ENCODE data around the gene IGF1R.
A peak's percentile ranks its signal among the peaks of the same experiment; 100 is the strongest.

The IGF1R gene

DNA sequence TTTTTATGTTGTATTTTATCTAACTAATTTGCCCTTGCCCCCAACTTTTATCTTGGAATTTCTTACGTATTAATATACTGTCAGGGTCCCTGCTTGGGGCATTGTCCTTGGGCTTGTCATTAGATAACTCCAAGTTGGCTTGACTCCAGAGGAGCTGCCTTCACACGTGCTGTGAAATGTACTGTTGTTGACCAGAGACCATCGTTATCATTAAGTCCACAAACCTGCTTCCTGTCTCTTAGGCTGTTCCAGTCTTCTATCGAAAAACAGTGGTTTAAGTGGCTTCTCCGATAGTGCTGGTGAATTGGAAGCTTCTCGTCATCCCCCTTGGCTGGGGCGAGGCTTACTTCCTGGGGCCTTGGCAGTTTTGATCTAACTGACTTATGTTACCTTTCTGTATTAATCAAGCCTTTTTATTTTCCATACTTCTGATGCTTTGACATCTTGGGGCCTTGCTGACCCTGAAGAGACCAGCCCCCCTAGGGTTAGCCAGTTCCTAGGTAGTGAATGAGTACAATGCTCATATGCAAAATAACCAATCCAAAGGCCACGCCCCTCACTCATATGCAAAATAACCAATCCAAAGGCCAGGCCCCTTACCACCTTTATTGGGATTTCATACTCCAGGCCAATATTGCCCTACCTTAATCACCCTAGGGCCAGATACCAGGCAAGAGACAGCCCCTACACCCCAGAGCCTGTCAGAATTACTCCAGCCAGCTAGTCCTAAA lies 164.5 kb downstream of the IGF1R start:
- TF ChIP-seq, protein P1, sequence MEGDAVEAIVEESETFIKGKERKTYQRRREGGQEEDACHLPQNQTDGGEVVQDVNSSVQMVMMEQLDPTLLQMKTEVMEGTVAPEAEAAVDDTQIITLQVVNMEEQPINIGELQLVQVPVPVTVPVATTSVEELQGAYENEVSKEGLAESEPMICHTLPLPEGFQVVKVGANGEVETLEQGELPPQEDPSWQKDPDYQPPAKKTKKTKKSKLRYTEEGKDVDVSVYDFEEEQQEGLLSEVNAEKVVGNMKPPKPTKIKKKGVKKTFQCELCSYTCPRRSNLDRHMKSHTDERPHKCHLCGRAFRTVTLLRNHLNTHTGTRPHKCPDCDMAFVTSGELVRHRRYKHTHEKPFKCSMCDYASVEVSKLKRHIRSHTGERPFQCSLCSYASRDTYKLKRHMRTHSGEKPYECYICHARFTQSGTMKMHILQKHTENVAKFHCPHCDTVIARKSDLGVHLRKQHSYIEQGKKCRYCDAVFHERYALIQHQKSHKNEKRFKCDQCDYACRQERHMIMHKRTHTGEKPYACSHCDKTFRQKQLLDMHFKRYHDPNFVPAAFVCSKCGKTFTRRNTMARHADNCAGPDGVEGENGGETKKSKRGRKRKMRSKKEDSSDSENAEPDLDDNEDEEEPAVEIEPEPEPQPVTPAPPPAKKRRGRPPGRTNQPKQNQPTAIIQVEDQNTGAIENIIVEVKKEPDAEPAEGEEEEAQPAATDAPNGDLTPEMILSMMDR (IDR thresholded peaks at IDR 0.05; ENCODE audit: low read depth, low read length): no peak
- no peaks in the 10 kb centered on the region for H3K9me3 ChIP-seq
- peaks cover 23% of the 10 kb centered on the region for H3K36me3 ChIP-seq
- no peak overlapping the region for H3K4me3 ChIP-seq (ENCODE audit: low read depth, low read length)
- DNase-seq: peak; percentile 36
- H3K4me1 ChIP-seq: peaks cover 6% of the 10 kb centered on the region
- no peaks in the 10 kb centered on the region for H3K27me3 ChIP-seq

GRCh38 chr15:98813951-98814350 lies 165.6 kb downstream of the IGF1R start:
- TF ChIP-seq, protein P1 (IDR thresholded peaks at IDR 0.05; ENCODE audit: low read depth, low read length): no peak
- H3K36me3 ChIP-seq: peaks cover 23% of the 10 kb centered on the region
- no peaks in the 10 kb centered on the region for H3K9me3 ChIP-seq
- DNase-seq: no peak
- H3K4me3 ChIP-seq (ENCODE audit: low read depth, low read length): no peak overlapping the region
- peaks cover 6% of the 10 kb centered on the region for H3K4me1 ChIP-seq
- H3K27me3 ChIP-seq: no peaks in the 10 kb centered on the region

DNA sequence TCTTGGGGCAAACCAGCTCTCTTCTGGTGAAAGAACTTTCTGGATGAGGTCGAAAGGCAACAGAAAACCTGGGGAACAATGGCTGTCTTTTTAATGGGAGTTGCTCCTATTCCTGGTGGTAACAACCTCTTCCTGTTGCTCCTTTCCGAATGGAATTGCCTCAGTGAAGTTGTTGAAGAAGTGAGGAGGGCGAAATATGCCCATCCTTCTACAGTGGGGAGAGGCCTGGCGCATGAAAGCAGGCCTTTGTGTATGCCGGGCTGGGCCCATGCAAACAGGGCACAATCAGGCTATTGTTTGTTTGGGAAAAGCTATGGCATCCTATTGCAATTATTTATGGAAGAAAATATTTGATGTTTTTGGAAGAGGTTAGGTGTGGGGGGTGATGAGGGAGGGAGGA lies 166.9 kb downstream of the IGF1R start:
- H3K36me3 ChIP-seq: peaks cover 23% of the 10 kb centered on the region

GRCh38 chr15:98817745-98818144 lies 169.4 kb downstream of the IGF1R start:
- Histone ChIP-seq H3K9me3 (no peaks in the 10 kb centered on the region), H3K4me3 (ENCODE audit: low read depth, low read length) (no peak overlapping the region), H3K27me3 (no peaks in the 10 kb centered on the region), H3K36me3 (peaks cover 22% of the 10 kb centered on the region), H3K4me1 (peaks cover 2% of the 10 kb centered on the region)
- TF ChIP-seq, protein P1 (IDR thresholded peaks at IDR 0.05; ENCODE audit: low read depth, low read length): no peak
- DNase-seq: no peak

More for the DNA sequence above, 166.9 kb downstream of the IGF1R start:
- H3K4me3 ChIP-seq (ENCODE audit: low read depth, low read length): no peak overlapping the region
- H3K9me3 ChIP-seq: no peaks in the 10 kb centered on the region
- TF ChIP-seq, protein P1 (IDR thresholded peaks at IDR 0.05; ENCODE audit: low read depth, low read length): no peak
- DNase-seq: no peak
- no peaks in the 10 kb centered on the region for H3K27me3 ChIP-seq
- peaks cover 6% of the 10 kb centered on the region for H3K4me1 ChIP-seq

GRCh38 chr15:98823012-98823458 lies 174.7 kb downstream of the IGF1R start:
- Histone ChIP-seq H3K36me3 (peaks cover 10% of the 10 kb centered on the region), H3K27me3 (no peaks in the 10 kb centered on the region), H3K4me3 (ENCODE audit: low read depth, low read length) (no peak overlapping the region), H3K9me3 (no peaks in the 10 kb centered on the region; the same call in 1 of the 2 replicates), H3K4me1 (no peaks in the 10 kb centered on the region)
- TF ChIP-seq, protein P1 (IDR thresholded peaks at IDR 0.05; ENCODE audit: low read depth, low read length): no peak
- no peak for DNase-seq

- TF ChIP-seq, protein P1 (IDR thresholded peaks at IDR 0.05; ENCODE audit: low read depth, low read length): no peak
- H3K4me3 ChIP-seq (ENCODE audit: low read depth, low read length): no peak overlapping the region
Measured at GRCh38 chr15:98823616-98824015, 175.3 kb downstream of the IGF1R start.

More at GRCh38 chr15:98823616-98824015, 175.3 kb downstream of the IGF1R start:
- H3K9me3 ChIP-seq: no peaks in the 10 kb centered on the region; the same call in 1 of the 2 replicates
- no peaks in the 10 kb centered on the region for H3K27me3 ChIP-seq
- H3K36me3 ChIP-seq: peaks cover 10% of the 10 kb centered on the region
- DNase-seq: no peak
- no peaks in the 10 kb centered on the region for H3K4me1 ChIP-seq

All from BE2C (cell line).